Measurements from ENCODE around the gene CYP2C19. TPM values are rescaled to one million over a fixed set of nuclear protein-coding genes. Genes with fewer than 3 reads are reported as not detected.
"Not testable (repeated sequence)": the region's sequence is repeated elsewhere in the genome, so short reads cannot be mapped to it uniquely, and the experiment has no call there.

CYP2C19 gene
- total and polyA plus RNA-seq, 7 experiments from 2014 or later: not detected

DNA sequence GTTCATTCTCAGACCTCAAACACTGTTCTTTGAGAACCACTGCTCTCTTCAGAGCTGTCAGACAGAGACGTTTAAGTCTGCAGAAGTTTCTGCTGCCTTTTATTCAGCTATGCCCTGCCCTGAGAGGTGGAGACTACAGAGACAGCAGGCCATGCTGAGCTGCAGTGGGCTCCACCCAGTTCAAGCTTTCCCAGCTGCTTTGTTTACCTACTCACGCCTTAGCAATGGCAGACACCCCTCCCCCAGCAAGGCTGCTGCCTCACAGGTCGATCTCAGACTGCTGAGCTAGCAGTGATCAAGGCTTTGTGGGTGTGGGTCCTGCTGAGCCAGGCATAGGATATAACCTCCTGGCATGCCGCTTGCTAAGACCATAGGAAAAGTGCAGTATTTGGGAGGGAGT, 95.5 kb downstream of the CYP2C19 start:
- Mint-ChIP-seq H3K4me3 (no peak overlapping the region), H3K4me1 (no peaks in the 10 kb centered on the region), H3K9me3 (peaks cover 0 to 28% (median 2%) of the 10 kb centered on the region in 11 donors), H3K27me3 (no peaks in the 10 kb centered on the region), H3K27ac (no peak overlapping the region), H3K36me3 (no peaks in the 10 kb centered on the region)
- Histone ChIP-seq H3K9me3 (ENCODE audit: control insufficient read depth in 2 of 3, low read length in 3 of 3) (no peaks in the 10 kb centered on the region), H3K27ac (ENCODE audit: low read depth, low read length) (no peak overlapping the region), H3K4me1 (ENCODE audit: control insufficient read depth in 2 of 2, insufficient read depth in 2 of 2, low read length in 2 of 2) (no peaks in the 10 kb centered on the region), H3K27me3 (ENCODE audit: control insufficient read depth in 2 of 2, insufficient read depth in 2 of 2, low read length in 2 of 2) (no peaks in the 10 kb centered on the region), H3K36me3 (ENCODE audit: control insufficient read depth in 2 of 3, insufficient read depth in 3 of 3, low read length in 3 of 3) (no peaks in the 10 kb centered on the region), H3K4me3 (ENCODE audit: low read length) (no peak overlapping the region)
- DNase-seq (no peak), ATAC-seq (no peak)
- intact Hi-C loops (cut with micrococcal nuclease): no loop called here
- CTCF ChIA-PET: no interaction called here
- POLR2A ChIA-PET: no interaction called here

DNA sequence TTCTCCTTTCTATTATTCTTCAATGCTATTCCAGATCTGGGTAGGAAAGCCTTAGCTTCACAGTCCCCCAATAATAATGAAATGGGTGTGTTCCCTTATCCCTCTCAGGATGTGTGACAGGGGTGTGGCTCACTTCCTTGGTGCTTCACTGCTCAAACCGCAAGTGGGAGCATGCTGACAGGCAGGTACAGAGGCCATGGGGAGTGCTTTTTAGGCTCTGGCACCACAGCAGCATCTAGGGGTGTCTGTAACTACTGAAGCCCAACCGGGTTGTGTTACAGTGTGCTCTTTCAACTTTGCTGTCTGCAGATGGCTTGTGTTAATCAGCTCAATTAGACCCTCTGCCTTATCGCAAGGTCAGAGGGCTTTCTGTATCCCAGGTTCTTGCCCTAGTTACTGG, 96.6 kb downstream of the CYP2C19 start:
- CTCF ChIA-PET: no interaction called here
- H3K27me3 ChIP-seq (ENCODE audit: control insufficient read depth in 2 of 2, insufficient read depth in 2 of 2, low read length in 2 of 2): no peaks in the 10 kb centered on the region
- no peaks in the 10 kb centered on the region for H3K36me3 ChIP-seq (ENCODE audit: control insufficient read depth in 2 of 3, insufficient read depth in 3 of 3, low read length in 3 of 3)
- intact Hi-C loops (cut with micrococcal nuclease): no loop called here
- H3K9me3 ChIP-seq (ENCODE audit: control insufficient read depth in 2 of 3, low read length in 3 of 3): no peaks in the 10 kb centered on the region
- ATAC-seq: no peak
- no peak overlapping the region for H3K4me3 Mint-ChIP-seq
- no peak for DNase-seq
- H3K4me1 ChIP-seq (ENCODE audit: control insufficient read depth in 2 of 2, insufficient read depth in 2 of 2, low read length in 2 of 2): no peaks in the 10 kb centered on the region
- H3K36me3 Mint-ChIP-seq: no peaks in the 10 kb centered on the region
- no peaks in the 10 kb centered on the region for H3K27me3 Mint-ChIP-seq
- no peaks in the 10 kb centered on the region for H3K4me1 Mint-ChIP-seq
- peaks cover 0 to 38% (median 3%) of the 10 kb centered on the region in 11 donors for H3K9me3 Mint-ChIP-seq
- no peak overlapping the region for H3K27ac ChIP-seq (ENCODE audit: low read depth, low read length)
- POLR2A ChIA-PET: no interaction called here
- no peak overlapping the region for H3K27ac Mint-ChIP-seq
- H3K4me3 ChIP-seq (ENCODE audit: low read length): no peak overlapping the region

DNA sequence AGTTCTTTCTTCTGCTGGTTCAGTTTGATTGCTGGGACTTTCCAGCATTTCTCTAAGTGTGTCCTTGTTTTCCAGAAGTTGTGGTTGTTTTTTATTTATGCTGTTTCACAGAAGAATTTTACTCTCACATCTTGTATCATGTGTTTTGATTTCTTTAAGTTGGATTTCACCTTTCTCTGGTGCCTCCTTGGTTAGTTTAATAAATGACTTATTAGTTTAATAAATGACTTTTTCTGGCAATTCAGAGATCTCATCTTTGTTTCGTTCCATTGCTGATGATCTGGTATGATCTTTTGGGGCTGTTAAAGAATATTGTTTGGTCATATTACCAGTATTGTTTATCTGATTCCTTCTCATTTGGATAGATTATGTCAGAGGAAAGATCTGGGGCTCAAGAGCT, 116.2 kb downstream of the CYP2C19 start:
- no peaks in the 10 kb centered on the region for H3K27me3 ChIP-seq (ENCODE audit: control insufficient read depth in 2 of 2, insufficient read depth in 2 of 2, low read length in 2 of 2)
- Mint-ChIP-seq H3K27ac (no peak overlapping the region), H3K9me3 (peaks cover 0 to 30% (median 7%) of the 10 kb centered on the region in 11 donors), H3K36me3 (no peaks in the 10 kb centered on the region), H3K4me1 (no peaks in the 10 kb centered on the region), H3K27me3 (peaks cover 0 to 4% (median 0%) of the 10 kb centered on the region in 5 donors), H3K4me3 (no peak overlapping the region)
- intact Hi-C loops (cut with micrococcal nuclease): no loop called here
- no peaks in the 10 kb centered on the region for H3K9me3 ChIP-seq (ENCODE audit: control insufficient read depth in 2 of 3, low read length in 3 of 3)
- H3K36me3 ChIP-seq (ENCODE audit: control insufficient read depth in 2 of 3, insufficient read depth in 3 of 3, low read length in 3 of 3): no peaks in the 10 kb centered on the region
- DNase-seq (no peak), ATAC-seq (no peak)
- ChIA-PET POLR2A (no interaction called here), CTCF (no interaction called here)
- no peak overlapping the region for H3K4me3 ChIP-seq (ENCODE audit: low read length)
- no peaks in the 10 kb centered on the region for H3K4me1 ChIP-seq (ENCODE audit: control insufficient read depth in 2 of 2, insufficient read depth in 2 of 2, low read length in 2 of 2)
- H3K27ac ChIP-seq (ENCODE audit: low read depth, low read length): no peak overlapping the region

DNA sequence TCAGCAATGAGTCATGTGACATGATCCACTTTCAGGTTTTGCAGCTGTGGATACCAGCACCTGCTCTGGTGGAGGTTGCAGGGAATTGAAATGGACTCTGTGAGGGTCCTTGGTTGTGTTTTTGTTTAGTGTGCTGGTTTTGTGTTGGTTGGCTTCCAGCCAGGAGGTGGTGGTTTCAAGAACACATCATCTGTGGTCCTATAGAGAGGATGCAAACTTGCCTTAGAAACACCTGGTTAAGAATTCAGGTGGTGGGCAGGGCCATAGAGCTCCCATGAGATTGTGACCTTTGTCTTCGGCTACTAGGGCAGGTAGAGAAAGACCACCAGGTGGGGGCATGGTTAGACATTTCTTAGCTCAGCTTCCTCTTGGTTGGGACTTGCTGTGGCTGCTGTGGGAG, 116.7 kb downstream of the CYP2C19 start:
- no peak overlapping the region for H3K4me3 ChIP-seq (ENCODE audit: low read length)
- Mint-ChIP-seq H3K9me3 (peaks cover 0 to 33% (median 7%) of the 10 kb centered on the region in 11 donors), H3K36me3 (no peaks in the 10 kb centered on the region), H3K27me3 (peaks cover 0 to 4% (median 0%) of the 10 kb centered on the region in 5 donors), H3K4me3 (no peak overlapping the region), H3K27ac (no peak overlapping the region), H3K4me1 (no peaks in the 10 kb centered on the region)
- DNase-seq: no peak
- no peaks in the 10 kb centered on the region for H3K4me1 ChIP-seq (ENCODE audit: control insufficient read depth in 2 of 2, insufficient read depth in 2 of 2, low read length in 2 of 2)
- ChIA-PET POLR2A (no interaction called here), CTCF (no interaction called here)
- H3K36me3 ChIP-seq (ENCODE audit: control insufficient read depth in 2 of 3, insufficient read depth in 3 of 3, low read length in 3 of 3): no peaks in the 10 kb centered on the region
- intact Hi-C loops (cut with micrococcal nuclease): no loop called here
- no peaks in the 10 kb centered on the region for H3K27me3 ChIP-seq (ENCODE audit: control insufficient read depth in 2 of 2, insufficient read depth in 2 of 2, low read length in 2 of 2)
- no peaks in the 10 kb centered on the region for H3K9me3 ChIP-seq (ENCODE audit: control insufficient read depth in 2 of 3, low read length in 3 of 3)
- H3K27ac ChIP-seq (ENCODE audit: low read depth, low read length): no peak overlapping the region
- ATAC-seq: no peak

DNA sequence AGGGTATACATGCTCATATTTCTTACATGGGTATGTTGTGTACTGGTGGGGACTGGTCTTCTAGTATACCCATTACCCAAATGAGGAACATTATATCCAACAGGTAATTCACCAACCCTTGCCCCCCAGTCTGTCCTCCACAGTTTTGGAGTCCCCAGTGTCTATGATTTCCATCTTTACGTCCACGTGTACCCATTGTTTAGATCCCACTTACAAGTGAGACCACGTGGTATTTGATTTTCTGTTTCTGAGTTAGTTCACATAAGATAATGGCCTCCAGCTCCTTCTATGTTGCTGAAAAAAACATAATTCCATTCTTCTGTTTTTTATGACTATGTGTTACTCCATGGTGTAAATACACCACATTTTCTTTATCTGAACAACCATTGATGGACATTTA, 126.6 kb downstream of the CYP2C19 start:
- no peak overlapping the region for H3K4me3 Mint-ChIP-seq
- no peaks in the 10 kb centered on the region for H3K36me3 ChIP-seq (ENCODE audit: control insufficient read depth in 2 of 3, insufficient read depth in 3 of 3, low read length in 3 of 3)
- DNase-seq (no peak), ATAC-seq (no peak)
- no peaks in the 10 kb centered on the region for H3K36me3 Mint-ChIP-seq
- H3K4me1 ChIP-seq (ENCODE audit: control insufficient read depth in 2 of 2, insufficient read depth in 2 of 2, low read length in 2 of 2): no peaks in the 10 kb centered on the region
- H3K4me3 ChIP-seq (ENCODE audit: low read length): no peak overlapping the region
- no peak overlapping the region for H3K27ac Mint-ChIP-seq
- H3K27me3 ChIP-seq (ENCODE audit: control insufficient read depth in 2 of 2, insufficient read depth in 2 of 2, low read length in 2 of 2): peaks cover 0 to 3% of the 10 kb centered on the region in 2 donors
- H3K27me3 Mint-ChIP-seq: no peaks in the 10 kb centered on the region
- ChIA-PET CTCF (no interaction called here), POLR2A (no interaction called here)
- H3K27ac ChIP-seq (ENCODE audit: low read depth, low read length): no peak overlapping the region
- intact Hi-C loops (cut with micrococcal nuclease): no loop called here
- H3K9me3 Mint-ChIP-seq: peaks cover 0 to 8% (median 0%) of the 10 kb centered on the region in 11 donors
- H3K4me1 Mint-ChIP-seq: no peaks in the 10 kb centered on the region
- H3K9me3 ChIP-seq (ENCODE audit: control insufficient read depth in 2 of 3, low read length in 3 of 3): no peaks in the 10 kb centered on the region

DNA sequence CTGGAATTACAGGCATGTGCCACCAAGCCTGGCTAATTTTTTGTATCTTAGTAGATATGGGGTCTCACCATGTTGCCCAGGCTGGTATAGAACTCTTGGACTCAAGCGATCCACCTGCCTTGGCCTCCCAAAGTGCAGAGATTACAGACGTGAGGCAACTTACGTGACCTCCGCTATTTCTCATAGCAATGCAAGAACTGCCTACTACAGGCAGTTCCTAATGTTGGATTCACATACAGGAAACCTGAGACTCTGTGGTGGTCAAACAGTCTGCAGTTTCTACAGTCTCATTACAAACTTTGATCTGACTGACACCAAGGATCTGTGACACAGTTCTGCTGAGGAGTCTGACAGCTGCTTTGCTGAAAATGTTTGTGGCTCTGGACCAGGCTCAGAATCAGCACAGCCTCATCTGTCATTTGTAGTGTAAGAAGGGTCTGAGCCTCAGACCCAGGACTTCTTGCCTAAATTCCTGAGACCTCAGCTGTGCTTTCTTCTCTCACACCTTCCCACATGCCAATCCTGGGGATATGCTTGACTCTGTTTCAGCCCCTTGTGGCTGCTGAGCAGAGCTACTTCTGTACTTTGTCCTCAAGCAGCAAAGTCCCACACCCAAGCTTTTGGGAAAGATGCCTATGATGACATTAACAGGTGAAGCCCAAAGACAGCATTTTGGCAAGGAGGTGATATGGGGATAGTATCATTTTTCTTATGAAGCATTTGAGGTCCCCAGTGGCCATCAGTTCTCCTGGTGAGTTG, 128.0 kb downstream of the CYP2C19 start:
- intact Hi-C loops (cut with micrococcal nuclease): no loop called here
- ATAC-seq (no peak), DNase-seq (no peak)
- H3K27ac Mint-ChIP-seq: no peak overlapping the region
- H3K9me3 ChIP-seq (ENCODE audit: control insufficient read depth in 2 of 3, low read length in 3 of 3): no peaks in the 10 kb centered on the region
- H3K4me3 Mint-ChIP-seq: no peak overlapping the region
- no peaks in the 10 kb centered on the region for H3K36me3 Mint-ChIP-seq
- H3K36me3 ChIP-seq (ENCODE audit: control insufficient read depth in 2 of 3, insufficient read depth in 3 of 3, low read length in 3 of 3): no peaks in the 10 kb centered on the region
- H3K9me3 Mint-ChIP-seq: peaks cover 0 to 6% (median 3%) of the 10 kb centered on the region in 11 donors
- no peaks in the 10 kb centered on the region for H3K4me1 ChIP-seq (ENCODE audit: control insufficient read depth in 2 of 2, insufficient read depth in 2 of 2, low read length in 2 of 2)
- no peak overlapping the region for H3K4me3 ChIP-seq (ENCODE audit: low read length)
- no peaks in the 10 kb centered on the region for H3K4me1 Mint-ChIP-seq
- H3K27me3 ChIP-seq (ENCODE audit: control insufficient read depth in 2 of 2, insufficient read depth in 2 of 2, low read length in 2 of 2): no peaks in the 10 kb centered on the region
- no peak overlapping the region for H3K27ac ChIP-seq (ENCODE audit: low read depth, low read length)
- ChIA-PET CTCF (no interaction called here), POLR2A (no interaction called here)
- H3K27me3 Mint-ChIP-seq: no peaks in the 10 kb centered on the region

DNA sequence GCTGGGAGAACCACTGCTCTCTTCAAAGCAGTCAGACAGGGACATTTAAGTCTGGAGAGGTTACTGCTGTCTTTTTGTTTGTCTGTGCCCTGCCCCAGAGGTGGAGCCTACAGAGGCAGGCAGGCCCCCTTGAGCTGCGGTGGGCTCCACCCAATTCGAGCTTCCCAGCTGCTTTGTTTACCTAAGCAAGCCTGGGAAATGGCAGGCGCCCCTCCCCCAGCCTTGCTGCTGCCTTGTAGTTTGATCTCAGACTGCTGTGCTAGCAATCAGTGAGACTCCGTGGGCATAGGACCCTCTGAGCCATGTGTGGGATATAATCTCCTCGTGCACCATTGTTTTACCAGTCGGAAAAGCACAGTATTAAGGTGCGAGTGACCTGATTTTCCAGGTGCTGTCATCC, 135.9 kb downstream of the CYP2C19 start:
- H3K36me3 Mint-ChIP-seq; ATAC-seq; H3K4me3 ChIP-seq (ENCODE audit: low read length); H3K27me3 Mint-ChIP-seq; H3K27ac Mint-ChIP-seq; intact Hi-C loops (cut with micrococcal nuclease); H3K27me3 ChIP-seq (ENCODE audit: control insufficient read depth in 2 of 2, insufficient read depth in 2 of 2, low read length in 2 of 2); H3K4me1 Mint-ChIP-seq; H3K36me3 ChIP-seq (ENCODE audit: control insufficient read depth in 2 of 3, insufficient read depth in 3 of 3, low read length in 3 of 3); CTCF ChIA-PET; DNase-seq; H3K27ac ChIP-seq (ENCODE audit: low read depth, low read length); H3K9me3 ChIP-seq (ENCODE audit: control insufficient read depth in 2 of 3, low read length in 3 of 3); POLR2A ChIA-PET; H3K4me1 ChIP-seq (ENCODE audit: control insufficient read depth in 2 of 2, insufficient read depth in 2 of 2, low read length in 2 of 2); H3K4me3 Mint-ChIP-seq: not testable (repeated sequence)
- H3K9me3 Mint-ChIP-seq: peaks cover 0 to 14% (median 10%) of the 10 kb centered on the region in 11 donors
